OCI-LY7 (cell line): ENCODE measurements around the gene BAK1.

ENCODE experiments used
- CTCF ChIP-seq: fragments of 200-600 bp; sonication (generic); conservative IDR thresholded peaks from 2 replicates; pipeline ENCODE4 v1.5.1; 2014; ENCODE audit warnings: mild to moderate bottlenecking, antibody characterized with exemption, low read length, moderate library complexity, mixed read lengths
- EZH2phosphoT487 ChIP-seq: fragments of 200-600 bp; sonication (generic); IDR thresholded peaks from 2 replicates; pipeline ENCODE4 v1.6.1; 2018; ENCODE audit warnings: low read depth, borderline replicate concordance, mild to moderate bottlenecking, mixed run types, antibody characterized with exemption, low read length, moderate library complexity, mixed read lengths

DNA sequence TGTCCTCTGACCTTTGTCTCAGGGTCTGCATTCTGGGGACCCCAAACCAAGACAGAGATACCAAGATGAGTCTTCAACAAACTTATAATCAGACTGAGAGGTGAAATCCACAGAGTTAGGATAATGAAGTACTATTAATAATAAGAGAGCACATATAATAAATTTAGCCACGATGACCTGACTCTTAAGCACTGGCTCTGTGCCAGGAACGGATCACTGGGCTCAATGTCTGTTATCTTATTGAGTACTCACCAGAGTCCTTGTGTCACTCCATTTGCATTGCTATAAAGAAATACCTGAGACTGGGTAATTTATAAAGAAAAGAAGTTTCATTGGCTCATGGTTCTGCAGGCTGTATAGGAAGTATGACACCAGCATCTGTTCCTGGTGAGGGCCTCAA is 22.1 kb upstream of the BAK1 start:
- no peak for TF ChIP-seq CTCF
- no peak for TF ChIP-seq EZH2phosphoT487
